ENCODE data around the gene SCYL2. TPM values are rescaled to one million over a fixed set of nuclear protein-coding genes. Genes with fewer than 3 reads are reported as not detected.
"Not testable (repeated sequence)": the region's sequence is repeated elsewhere in the genome, so short reads cannot be mapped to it uniquely, and the experiment has no call there.

SCYL2 gene, protein sequence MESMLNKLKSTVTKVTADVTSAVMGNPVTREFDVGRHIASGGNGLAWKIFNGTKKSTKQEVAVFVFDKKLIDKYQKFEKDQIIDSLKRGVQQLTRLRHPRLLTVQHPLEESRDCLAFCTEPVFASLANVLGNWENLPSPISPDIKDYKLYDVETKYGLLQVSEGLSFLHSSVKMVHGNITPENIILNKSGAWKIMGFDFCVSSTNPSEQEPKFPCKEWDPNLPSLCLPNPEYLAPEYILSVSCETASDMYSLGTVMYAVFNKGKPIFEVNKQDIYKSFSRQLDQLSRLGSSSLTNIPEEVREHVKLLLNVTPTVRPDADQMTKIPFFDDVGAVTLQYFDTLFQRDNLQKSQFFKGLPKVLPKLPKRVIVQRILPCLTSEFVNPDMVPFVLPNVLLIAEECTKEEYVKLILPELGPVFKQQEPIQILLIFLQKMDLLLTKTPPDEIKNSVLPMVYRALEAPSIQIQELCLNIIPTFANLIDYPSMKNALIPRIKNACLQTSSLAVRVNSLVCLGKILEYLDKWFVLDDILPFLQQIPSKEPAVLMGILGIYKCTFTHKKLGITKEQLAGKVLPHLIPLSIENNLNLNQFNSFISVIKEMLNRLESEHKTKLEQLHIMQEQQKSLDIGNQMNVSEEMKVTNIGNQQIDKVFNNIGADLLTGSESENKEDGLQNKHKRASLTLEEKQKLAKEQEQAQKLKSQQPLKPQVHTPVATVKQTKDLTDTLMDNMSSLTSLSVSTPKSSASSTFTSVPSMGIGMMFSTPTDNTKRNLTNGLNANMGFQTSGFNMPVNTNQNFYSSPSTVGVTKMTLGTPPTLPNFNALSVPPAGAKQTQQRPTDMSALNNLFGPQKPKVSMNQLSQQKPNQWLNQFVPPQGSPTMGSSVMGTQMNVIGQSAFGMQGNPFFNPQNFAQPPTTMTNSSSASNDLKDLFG
- 31.8 and 34.5 TPM in 2 replicates for total RNA-seq

DNA sequence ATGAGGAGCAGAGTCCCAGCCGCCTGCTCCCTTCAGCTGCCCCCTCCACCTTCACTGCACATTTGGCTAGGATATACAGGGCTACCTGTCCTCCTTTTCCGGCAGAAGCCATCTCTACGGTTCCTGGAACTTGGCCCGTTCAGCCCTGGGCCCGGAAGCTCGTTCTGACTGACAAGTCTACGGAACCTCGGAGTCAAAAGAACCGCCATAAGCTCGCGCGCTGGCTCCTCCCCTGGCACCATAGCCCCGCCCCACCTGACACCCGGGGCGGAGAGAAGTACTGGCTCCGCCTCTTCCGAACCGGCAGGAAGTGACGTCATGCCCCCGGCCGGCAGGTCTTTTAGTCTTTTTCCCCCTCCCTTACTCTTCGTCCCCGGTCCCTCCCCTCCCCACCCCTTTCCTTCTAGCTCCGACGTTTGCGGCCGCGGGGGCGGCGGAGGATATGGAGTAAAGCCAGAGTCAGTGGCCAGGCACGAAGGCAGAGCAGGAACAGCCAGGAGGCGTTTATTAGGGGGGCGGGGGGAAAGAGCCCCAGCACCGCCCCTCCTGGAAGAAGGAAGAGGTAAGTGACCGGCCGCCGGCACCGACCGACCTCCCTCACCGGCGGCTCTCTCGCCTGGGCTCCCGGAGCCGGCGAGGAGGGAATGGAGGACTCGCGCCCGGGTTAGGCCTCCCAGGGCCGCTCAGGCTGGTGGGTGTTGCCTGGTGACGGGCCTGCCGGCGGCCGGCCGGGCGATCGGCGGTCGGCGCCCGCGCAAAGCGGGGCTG is at the start of gene SCYL2, which contains the start of gene DEPDC4:
Gene SCYL2 (plus strand): TSS at position 343 of the 768 bp plus-strand sequence. CDS start 15,794 bp downstream, outside the sequence.
Gene DEPDC4 (minus strand): TSS at position 245 of the 768 bp plus-strand sequence. CDS start 3 bp downstream, at position 242.
- Mint-ChIP-seq H3K27me3 (ENCODE audit: low read depth) (no peaks in the 10 kb centered on the region), H3K4me1 (ENCODE audit: low read depth) (peaks cover 27% of the 10 kb centered on the region), H3K36me3 (ENCODE audit: low read depth) (peaks cover 11% of the 10 kb centered on the region), H3K27ac (peak within 1 kb of the TSS; percentile 98), H3K4me3 (ENCODE audit: low read depth) (peak within 1 kb of the TSS; percentile 95), H3K9me3 (no peaks in the 10 kb centered on the region)
- DNase-seq (ENCODE audit: low spot score) = peak; percentile 89
- intact Hi-C loops (cut with micrococcal nuclease) = loop anchor here (1.0 to 10.0 kb wide), 7 partner anchors 45 to 1798 kb away; partner anchors contain the start of genes ACTR6, GAS2L3 and WASHC3

DNA sequence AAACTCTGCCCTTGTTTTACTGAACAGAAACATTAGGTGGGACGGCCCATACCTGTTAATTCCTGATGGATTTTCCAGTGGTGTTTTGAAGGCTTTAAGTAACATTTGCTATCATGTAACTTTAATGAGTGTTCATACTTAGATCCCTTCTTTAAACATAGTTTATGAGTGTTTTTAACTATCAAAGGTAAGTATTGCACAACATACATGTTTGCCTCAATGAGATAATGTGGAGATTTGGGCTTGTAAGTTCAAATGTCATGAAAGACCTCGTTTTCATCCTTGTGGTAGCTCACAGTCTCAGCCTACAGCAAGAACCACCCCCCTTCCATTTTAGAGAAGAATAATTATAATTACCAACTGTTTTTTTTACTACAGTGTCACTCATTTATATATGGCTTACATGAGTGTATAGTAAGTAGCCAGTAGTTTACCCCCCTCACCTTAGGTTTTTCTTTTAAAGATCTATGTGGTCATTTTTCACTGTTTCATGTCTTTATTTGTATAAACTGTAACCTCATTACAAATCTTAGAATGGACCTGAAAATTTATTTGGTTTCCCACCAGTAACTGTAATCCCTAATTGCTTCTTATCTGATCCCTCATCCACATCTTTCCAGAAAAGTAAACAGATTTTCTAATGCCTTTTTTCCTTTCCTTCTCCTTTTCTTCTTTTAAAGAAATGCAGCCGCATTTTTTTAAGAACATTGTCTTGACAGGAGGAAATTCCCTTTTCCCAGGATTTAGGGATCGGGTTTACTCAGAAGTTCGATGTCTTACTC is 47.5 kb upstream of the SCYL2 start:
- Mint-ChIP-seq H3K4me1 (ENCODE audit: low read depth) (peaks cover 2% of the 10 kb centered on the region), H3K9me3 (no peaks in the 10 kb centered on the region), H3K4me3 (ENCODE audit: low read depth) (no peak overlapping the region), H3K27ac (no peak overlapping the region), H3K36me3 (ENCODE audit: low read depth) (peaks cover 43% of the 10 kb centered on the region), H3K27me3 (ENCODE audit: low read depth) (no peaks in the 10 kb centered on the region)
- DNase-seq (ENCODE audit: low spot score) = no peak
- intact Hi-C loops (cut with micrococcal nuclease) = no loop called here

DNA sequence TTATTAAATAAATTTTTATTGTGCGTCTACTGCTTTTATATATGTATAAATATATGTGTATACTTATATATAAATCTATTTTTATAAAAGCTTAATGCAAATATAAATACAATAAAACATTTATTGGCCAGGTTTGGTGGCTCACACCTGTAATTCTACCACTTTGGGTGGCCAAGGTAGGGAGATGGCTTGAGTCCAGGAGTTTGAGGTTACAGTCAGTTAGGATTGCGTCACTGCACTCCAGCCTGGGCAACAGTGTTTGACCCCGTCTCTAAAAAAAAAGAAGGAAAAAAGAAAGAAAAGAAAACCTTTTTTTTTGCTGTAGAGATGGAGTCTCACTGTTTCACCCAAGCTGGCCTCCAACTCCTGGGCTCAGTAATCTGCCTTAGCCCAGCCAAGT is 45.5 kb upstream of the SCYL2 start:
- peaks cover 31% of the 10 kb centered on the region for H3K36me3 Mint-ChIP-seq (ENCODE audit: low read depth)
- H3K9me3 Mint-ChIP-seq = no peaks in the 10 kb centered on the region
- intact Hi-C loops (cut with micrococcal nuclease) = no loop called here
- H3K4me3 Mint-ChIP-seq (ENCODE audit: low read depth) = no peak overlapping the region
- H3K27ac Mint-ChIP-seq = no peak overlapping the region
- no peak for DNase-seq (ENCODE audit: low spot score)
- no peaks in the 10 kb centered on the region for H3K4me1 Mint-ChIP-seq (ENCODE audit: low read depth)
- H3K27me3 Mint-ChIP-seq (ENCODE audit: low read depth) = no peaks in the 10 kb centered on the region

DNA sequence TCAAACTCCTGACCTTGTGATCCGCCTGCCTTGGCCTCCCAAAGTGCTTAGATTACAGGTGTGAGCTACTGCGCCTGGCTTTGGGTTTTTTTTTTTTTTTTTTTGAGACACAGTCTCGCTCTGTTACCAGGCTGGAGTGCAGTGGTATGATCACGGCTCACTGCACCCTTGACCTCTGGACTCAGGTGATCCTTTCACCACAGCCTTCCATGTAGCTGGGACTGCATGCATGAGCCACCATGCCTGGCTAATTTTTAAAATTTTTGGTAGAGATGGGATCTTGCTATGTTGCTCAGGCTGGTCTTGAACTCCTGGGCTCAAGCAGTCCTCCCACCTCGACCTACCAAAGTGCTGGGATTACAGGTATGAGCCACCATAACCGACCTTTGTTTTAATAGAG is 44.8 kb upstream of the SCYL2 start:
- DNase-seq (ENCODE audit: low spot score); H3K4me1 Mint-ChIP-seq (ENCODE audit: low read depth); H3K4me3 Mint-ChIP-seq (ENCODE audit: low read depth); intact Hi-C loops (cut with micrococcal nuclease); H3K27me3 Mint-ChIP-seq (ENCODE audit: low read depth); H3K27ac Mint-ChIP-seq; H3K9me3 Mint-ChIP-seq: not testable (repeated sequence)
- H3K36me3 Mint-ChIP-seq (ENCODE audit: low read depth) = peaks cover 28% of the 10 kb centered on the region

DNA sequence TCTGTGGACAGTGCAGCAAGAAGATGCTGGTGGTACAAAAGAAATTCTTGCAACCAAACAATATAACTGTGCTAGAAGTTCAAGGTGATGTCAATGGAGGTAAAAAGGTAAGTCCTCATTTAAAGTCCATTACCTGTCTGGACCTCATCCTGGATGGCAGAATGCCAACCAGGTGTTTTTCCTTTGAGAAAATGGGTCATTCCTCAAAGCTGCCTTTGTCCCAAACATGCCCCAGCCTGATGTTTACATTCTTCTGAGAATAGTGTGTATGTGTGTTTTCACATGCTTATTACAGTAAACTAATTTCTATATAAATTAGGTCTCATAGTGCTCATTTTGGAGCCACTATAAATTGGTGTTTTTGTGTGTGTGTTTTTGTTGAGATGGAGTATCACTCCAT is 41.5 kb upstream of the SCYL2 start:
- DNase-seq (ENCODE audit: low spot score) = no peak
- H3K27me3 Mint-ChIP-seq (ENCODE audit: low read depth) = no peaks in the 10 kb centered on the region
- H3K9me3 Mint-ChIP-seq = no peaks in the 10 kb centered on the region
- H3K4me3 Mint-ChIP-seq (ENCODE audit: low read depth) = no peak overlapping the region
- H3K27ac Mint-ChIP-seq = no peak overlapping the region
- no peaks in the 10 kb centered on the region for H3K4me1 Mint-ChIP-seq (ENCODE audit: low read depth)
- H3K36me3 Mint-ChIP-seq (ENCODE audit: low read depth) = peaks cover 16% of the 10 kb centered on the region
- intact Hi-C loops (cut with micrococcal nuclease) = no loop called here

DNA sequence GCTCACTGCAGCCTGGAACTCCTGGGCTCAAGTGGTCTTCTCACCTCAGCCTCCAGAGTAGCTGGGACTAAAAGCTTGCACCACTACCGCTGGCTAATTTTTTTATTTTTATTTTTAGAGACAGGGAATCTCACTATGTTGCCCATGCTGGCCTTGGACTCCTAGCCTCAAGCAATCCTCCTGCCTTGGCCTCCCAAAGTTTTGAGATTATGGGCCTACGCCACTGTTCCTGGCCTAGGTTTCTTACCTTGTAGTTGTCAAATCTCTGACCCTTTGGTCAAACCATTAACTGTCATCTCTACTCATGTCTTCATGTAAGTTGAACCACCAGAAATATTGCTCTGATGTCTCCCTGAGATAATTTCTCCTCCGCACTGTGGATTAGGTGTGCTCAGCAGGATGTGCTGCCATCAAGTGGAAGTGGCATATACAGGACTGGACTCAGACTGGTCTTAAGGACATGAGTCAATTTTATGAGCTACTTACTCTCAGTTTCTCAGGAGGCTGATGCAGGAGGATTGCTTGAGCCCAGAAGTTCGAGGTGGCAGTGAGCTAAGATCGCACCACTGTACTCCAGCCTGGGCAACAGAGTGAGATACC is 37.8 kb upstream of the SCYL2 start:
- Mint-ChIP-seq H3K27ac (no peak overlapping the region), H3K27me3 (ENCODE audit: low read depth) (no peaks in the 10 kb centered on the region), H3K4me3 (ENCODE audit: low read depth) (no peak overlapping the region), H3K4me1 (ENCODE audit: low read depth) (no peaks in the 10 kb centered on the region), H3K9me3 (no peaks in the 10 kb centered on the region), H3K36me3 (ENCODE audit: low read depth) (no peaks in the 10 kb centered on the region)
- no peak for DNase-seq (ENCODE audit: low spot score)
- intact Hi-C loops (cut with micrococcal nuclease) = no loop called here

DNA sequence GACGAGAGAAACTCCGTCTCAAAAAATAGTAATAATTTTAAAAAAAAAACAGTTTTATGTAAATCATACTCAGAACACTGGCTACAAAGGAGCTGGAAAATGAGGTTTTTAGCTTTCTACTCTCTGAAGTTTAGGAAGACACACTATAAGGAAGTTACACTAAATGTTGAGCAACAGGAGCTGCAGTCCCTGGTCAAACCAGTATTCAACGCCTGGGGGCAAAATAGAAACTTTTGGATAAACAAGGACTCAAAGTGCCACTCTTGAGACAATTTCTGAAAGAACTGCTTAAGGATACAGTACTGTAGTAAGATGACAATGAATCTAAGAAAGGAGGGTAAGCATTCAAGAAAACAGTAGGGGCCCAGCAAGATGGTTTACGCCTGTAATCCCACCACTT is 37.1 kb upstream of the SCYL2 start:
- no peak overlapping the region for H3K27ac Mint-ChIP-seq
- no peaks in the 10 kb centered on the region for H3K4me1 Mint-ChIP-seq (ENCODE audit: low read depth)
- intact Hi-C loops (cut with micrococcal nuclease) = loop anchor here (10.0 kb wide), 1 partner anchor 505 kb away; no protein-coding TSS in a partner anchor
- DNase-seq (ENCODE audit: low spot score) = no peak
- H3K9me3 Mint-ChIP-seq = no peaks in the 10 kb centered on the region
- no peaks in the 10 kb centered on the region for H3K36me3 Mint-ChIP-seq (ENCODE audit: low read depth)
- no peaks in the 10 kb centered on the region for H3K27me3 Mint-ChIP-seq (ENCODE audit: low read depth)
- no peak overlapping the region for H3K4me3 Mint-ChIP-seq (ENCODE audit: low read depth)

DNA sequence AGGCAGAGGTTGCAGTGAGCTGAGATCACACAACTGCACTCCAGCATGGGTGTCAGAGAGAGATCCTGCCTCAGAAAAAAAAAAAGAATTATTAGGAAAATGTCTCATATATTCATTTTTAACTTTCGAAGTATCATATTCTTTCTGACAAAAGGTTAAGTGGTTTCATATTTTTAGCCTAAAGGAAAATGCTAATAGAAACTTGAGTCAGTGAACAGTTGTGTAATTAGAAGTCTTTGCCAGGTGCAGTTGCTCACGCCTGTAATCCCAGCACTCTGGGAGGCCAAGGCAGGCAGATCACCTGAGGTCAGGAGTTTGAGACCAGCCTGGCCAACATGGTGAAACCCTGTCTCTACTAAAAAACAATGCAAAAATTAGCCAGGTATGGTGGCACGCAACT is 35.1 kb upstream of the SCYL2 start:
- not testable (repeated sequence) for H3K36me3 Mint-ChIP-seq (ENCODE audit: low read depth); H3K27ac Mint-ChIP-seq; H3K9me3 Mint-ChIP-seq; DNase-seq (ENCODE audit: low spot score); H3K4me1 Mint-ChIP-seq (ENCODE audit: low read depth); H3K27me3 Mint-ChIP-seq (ENCODE audit: low read depth); H3K4me3 Mint-ChIP-seq (ENCODE audit: low read depth)
- intact Hi-C loops (cut with micrococcal nuclease) = loop anchor here (10.0 kb wide), 1 partner anchor 503 kb away; no protein-coding TSS in a partner anchor

DNA sequence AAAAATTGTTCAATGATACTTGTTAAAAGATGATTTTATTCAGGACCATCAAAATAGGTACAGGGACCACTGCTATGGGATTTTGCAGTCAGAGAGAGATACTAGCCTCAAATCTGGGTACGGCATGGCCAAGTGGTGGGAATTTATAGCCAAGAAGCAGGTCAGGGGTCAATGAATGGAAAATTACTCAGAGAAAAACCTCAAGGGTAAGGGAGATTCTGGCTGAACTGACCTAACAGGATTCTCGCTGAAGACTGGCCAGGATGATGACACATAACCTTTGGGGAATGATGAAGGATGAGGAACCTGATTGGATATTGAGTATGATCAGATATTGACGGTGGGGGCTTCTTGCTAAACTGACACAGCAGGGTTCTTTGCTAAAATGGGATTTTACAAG is 32.8 kb upstream of the SCYL2 start:
- Mint-ChIP-seq H3K9me3 (no peaks in the 10 kb centered on the region), H3K36me3 (ENCODE audit: low read depth) (no peaks in the 10 kb centered on the region), H3K4me3 (ENCODE audit: low read depth) (no peak overlapping the region), H3K4me1 (ENCODE audit: low read depth) (no peaks in the 10 kb centered on the region), H3K27me3 (ENCODE audit: low read depth) (no peaks in the 10 kb centered on the region), H3K27ac (no peak overlapping the region)
- DNase-seq (ENCODE audit: low spot score) = no peak
- intact Hi-C loops (cut with micrococcal nuclease) = loop anchor here (2.0 to 10.0 kb wide), 3 partner anchors 171 to 501 kb away; no protein-coding TSS in a partner anchor

DNA sequence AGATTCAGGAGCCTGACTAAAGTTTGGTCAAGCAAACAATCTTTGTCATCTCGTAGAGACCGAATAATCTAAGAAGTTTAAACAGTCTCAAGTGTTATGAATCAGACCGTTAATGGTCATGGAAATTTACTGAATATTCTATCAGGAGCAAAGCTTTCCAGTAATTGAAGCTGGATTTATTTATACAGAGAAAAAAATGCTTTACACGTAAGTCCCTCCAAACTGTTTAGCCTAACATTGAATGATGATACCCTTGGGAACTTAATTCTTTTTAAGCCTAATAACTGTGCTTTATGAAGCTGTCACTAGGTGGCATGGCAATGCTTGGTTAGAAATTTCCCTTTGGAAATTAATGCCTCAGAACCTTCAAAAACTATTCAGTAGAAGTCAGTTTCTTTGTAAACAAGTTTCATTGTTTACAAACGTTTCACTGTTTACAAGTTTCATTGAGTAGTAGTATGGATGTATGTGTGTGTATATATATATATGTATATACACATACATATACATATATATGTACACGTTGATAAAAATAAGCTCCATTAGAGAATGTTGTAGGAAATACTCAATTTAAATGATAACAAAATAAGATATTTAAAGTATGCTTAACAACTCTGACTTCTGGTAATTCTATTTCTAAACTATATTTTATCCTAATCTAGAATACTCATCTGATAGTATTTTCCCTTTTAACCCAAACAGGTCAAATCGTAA is 32.2 kb upstream of the SCYL2 start:
- Mint-ChIP-seq H3K27me3 (ENCODE audit: low read depth) (no peaks in the 10 kb centered on the region), H3K27ac (no peak overlapping the region), H3K4me3 (ENCODE audit: low read depth) (no peak overlapping the region), H3K9me3 (no peaks in the 10 kb centered on the region), H3K4me1 (ENCODE audit: low read depth) (no peaks in the 10 kb centered on the region), H3K36me3 (ENCODE audit: low read depth) (no peaks in the 10 kb centered on the region)
- intact Hi-C loops (cut with micrococcal nuclease) = loop anchor here (2.0 to 10.0 kb wide), 3 partner anchors 170 to 500 kb away; no protein-coding TSS in a partner anchor
- DNase-seq (ENCODE audit: low spot score) = no peak

DNA sequence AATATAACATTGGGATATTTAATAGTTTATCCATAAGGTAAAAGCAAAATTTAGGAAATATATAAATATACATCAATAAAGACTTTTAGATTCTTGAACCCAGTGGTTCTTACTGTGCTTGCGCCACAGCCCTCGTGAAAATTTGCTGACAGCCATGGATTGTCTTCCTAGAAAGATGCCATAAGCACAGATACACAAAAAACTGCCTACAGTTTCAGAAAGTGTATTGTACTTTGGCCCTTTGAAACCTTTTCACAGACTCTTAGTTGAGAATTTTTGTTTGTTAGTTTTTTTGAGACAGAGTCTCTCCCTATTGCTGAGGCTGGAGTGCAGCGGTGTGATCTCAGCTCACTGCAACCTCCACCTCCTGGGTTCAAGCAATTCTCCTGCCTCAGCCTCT is 28.2 kb upstream of the SCYL2 start:
- no peak overlapping the region for H3K27ac Mint-ChIP-seq
- H3K9me3 Mint-ChIP-seq = no peaks in the 10 kb centered on the region
- H3K4me3 Mint-ChIP-seq (ENCODE audit: low read depth) = no peak overlapping the region
- no peaks in the 10 kb centered on the region for H3K4me1 Mint-ChIP-seq (ENCODE audit: low read depth)
- DNase-seq (ENCODE audit: low spot score) = no peak
- H3K27me3 Mint-ChIP-seq (ENCODE audit: low read depth) = no peaks in the 10 kb centered on the region
- intact Hi-C loops (cut with micrococcal nuclease) = loop anchor here (10.0 kb wide), 1 partner anchor 496 kb away; no protein-coding TSS in a partner anchor
- no peaks in the 10 kb centered on the region for H3K36me3 Mint-ChIP-seq (ENCODE audit: low read depth)
